ENCODE measurements around the gene IL19. TPM values are rescaled to one million over a fixed set of nuclear protein-coding genes. Genes with fewer than 3 reads are reported as not detected.

IL19 gene
- total RNA-seq, 2 donors from 2014 or later: not detected

DNA sequence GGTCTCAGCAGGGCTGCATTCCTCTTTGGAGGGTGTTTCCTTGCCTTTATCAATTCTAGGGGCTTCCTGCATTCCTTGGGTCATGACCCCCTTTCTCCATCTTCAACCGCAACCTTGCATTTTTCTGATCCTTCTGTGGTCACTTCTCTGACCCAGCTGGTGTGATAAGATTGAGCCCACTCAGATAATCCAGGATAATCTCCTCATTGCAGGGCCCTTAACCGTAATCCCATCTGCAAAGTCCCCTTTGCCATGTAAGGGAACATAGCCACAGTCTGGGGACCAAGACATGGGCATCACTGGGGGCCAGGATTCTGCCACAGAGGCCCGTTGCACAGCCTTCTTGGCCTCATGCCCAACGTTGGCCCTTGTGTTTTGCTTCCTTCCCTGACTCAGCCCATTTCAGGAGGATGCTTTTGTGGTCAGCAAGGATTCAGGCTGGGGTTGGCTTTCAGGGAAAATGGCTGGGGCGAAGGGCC lies 35.0 kb upstream of the IL19 start:
- Mint-ChIP-seq H3K27me3 (no peaks in the 10 kb centered on the region), H3K36me3 (ENCODE audit: low read depth) (peaks cover 72% of the 10 kb centered on the region), H3K4me3 (peak overlapping the region; percentile 56), H3K9me3 (no peaks in the 10 kb centered on the region), H3K27ac (no peak overlapping the region), H3K4me1 (peaks cover 46% of the 10 kb centered on the region)
- no peak for ATAC-seq (replicated peaks)

DNA sequence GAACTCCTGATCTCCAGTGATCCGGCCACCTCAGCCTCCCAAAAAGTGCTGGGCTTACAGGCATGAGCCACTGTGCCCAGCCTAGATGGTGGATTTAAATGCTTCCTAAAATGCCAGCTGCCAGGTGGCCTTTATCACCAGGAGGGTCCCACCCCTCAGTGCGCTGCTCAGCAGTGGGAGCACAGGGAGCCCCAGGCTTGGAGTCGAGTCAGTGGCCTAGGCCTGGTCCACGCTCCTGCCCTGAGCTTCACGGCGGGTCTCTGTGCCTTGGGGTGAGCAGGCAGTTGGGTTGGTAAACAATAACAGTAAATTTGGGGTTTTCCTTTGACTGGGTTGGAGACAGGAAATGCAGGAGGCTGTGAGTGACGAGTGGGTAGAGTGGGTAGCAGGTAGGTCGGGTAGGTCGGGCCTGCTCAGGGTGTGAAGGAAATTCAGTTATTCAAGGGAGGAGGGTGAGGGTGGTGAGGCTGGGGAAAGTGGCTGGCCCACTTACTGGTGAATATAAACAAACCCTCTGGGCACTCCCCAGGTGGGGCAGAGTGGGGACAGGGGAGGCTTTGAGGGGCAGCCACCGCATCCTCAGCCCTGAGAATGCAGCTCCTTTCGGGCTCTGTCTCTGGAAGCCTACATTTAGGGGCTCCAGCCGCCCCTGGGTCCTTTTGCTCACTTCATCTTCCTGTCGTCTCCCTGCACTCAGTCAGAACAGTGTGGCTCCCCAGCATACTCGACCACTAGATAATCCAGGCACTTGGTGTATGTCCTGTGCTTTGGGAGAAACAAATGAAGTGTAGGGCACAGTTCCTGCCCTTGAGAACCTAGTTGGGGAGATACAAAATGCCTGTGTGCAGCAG lies 33.5 kb upstream of the IL19 start:
- ATAC-seq (replicated peaks): peak; percentile 16
- peak overlapping the region; percentile 75 for H3K27ac Mint-ChIP-seq
- peaks cover 58% of the 10 kb centered on the region for H3K4me1 Mint-ChIP-seq
- H3K9me3 Mint-ChIP-seq: no peaks in the 10 kb centered on the region
- no peaks in the 10 kb centered on the region for H3K27me3 Mint-ChIP-seq
- peak overlapping the region; percentile 56 for H3K4me3 Mint-ChIP-seq
- H3K36me3 Mint-ChIP-seq (ENCODE audit: low read depth): peaks cover 58% of the 10 kb centered on the region

DNA sequence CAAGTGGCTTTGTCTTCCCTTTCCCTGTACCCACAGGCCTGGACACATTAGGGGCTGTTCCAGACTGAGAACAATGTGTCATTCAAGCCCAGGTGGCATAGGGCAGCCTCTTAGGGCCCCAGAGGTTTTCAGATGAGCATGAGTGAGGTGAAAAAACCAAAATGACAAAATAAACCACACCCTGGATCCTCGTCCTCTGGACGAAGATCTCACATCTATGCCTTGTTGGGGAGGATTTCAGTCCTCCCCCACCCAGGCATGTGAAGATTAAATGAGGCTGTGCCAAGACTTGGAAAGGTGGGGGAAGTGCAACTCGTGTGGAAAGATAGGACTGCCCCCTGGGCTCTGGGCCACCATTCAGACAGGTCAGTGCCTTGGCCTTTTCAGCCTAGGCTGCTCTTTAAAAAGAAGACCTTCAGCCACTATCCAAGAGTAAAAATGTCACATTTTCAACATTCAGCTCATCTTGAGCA lies 32.8 kb upstream of the IL19 start:
- H3K9me3 Mint-ChIP-seq: no peaks in the 10 kb centered on the region
- peak overlapping the region; percentile 56 for H3K4me3 Mint-ChIP-seq
- peak overlapping the region; percentile 75 for H3K27ac Mint-ChIP-seq
- peak; percentile 71 for ATAC-seq (replicated peaks)
- H3K27me3 Mint-ChIP-seq: no peaks in the 10 kb centered on the region
- H3K4me1 Mint-ChIP-seq: peaks cover 65% of the 10 kb centered on the region
- peaks cover 51% of the 10 kb centered on the region for H3K36me3 Mint-ChIP-seq (ENCODE audit: low read depth)

DNA sequence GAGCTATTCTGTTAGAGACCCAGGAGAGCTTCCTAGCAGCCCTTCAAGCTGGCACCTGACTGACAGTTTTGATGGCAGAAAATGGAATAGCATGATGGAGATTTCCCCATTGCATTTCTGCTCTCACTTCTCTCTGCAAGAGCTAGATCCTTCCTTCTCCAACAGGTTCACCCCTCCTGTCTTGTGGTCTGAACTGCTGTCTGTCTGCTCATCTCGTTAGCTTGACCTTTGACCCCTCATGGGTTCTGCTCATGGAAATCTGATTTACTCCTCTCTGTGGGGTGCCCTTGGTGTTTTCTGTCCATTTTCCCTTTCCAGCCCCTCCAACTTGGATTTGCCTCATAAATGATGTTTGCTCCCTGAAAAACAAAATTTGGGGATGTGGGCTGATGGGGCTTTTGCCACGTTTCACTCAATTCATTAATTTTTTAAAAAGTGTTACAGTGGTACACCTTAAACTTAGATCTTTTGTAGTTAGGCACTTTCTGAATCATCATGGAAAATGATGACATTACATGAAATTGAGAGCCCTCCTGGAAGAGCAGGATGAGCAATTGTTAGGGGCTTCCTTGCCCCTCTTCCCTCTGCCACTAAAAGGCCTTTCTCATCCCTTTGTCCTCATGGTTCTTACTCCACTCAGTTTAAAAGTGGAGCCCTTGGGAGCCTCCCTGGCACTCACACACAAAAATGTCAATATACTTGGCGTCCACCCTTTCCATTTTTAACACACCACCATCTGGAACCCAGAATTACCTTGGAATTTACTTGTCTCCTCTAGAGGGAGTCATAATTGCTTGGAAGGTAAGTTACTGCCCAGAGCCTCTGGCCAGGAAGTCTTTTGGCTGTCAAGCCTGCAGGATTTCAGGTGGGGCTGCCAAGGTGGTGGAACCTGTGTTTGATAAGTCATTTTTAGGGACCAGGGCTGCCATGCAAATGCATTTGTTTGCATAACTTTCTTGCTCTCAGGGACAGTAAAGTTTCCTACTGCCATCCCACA lies 31.9 kb upstream of the IL19 start:
- H3K9me3 Mint-ChIP-seq: no peaks in the 10 kb centered on the region
- ATAC-seq (replicated peaks): no peak
- H3K4me3 Mint-ChIP-seq: peak overlapping the region; percentile 56
- H3K27ac Mint-ChIP-seq: peak overlapping the region; percentile 75
- H3K36me3 Mint-ChIP-seq (ENCODE audit: low read depth): peaks cover 42% of the 10 kb centered on the region
- H3K4me1 Mint-ChIP-seq: peaks cover 71% of the 10 kb centered on the region
- H3K27me3 Mint-ChIP-seq: no peaks in the 10 kb centered on the region

DNA sequence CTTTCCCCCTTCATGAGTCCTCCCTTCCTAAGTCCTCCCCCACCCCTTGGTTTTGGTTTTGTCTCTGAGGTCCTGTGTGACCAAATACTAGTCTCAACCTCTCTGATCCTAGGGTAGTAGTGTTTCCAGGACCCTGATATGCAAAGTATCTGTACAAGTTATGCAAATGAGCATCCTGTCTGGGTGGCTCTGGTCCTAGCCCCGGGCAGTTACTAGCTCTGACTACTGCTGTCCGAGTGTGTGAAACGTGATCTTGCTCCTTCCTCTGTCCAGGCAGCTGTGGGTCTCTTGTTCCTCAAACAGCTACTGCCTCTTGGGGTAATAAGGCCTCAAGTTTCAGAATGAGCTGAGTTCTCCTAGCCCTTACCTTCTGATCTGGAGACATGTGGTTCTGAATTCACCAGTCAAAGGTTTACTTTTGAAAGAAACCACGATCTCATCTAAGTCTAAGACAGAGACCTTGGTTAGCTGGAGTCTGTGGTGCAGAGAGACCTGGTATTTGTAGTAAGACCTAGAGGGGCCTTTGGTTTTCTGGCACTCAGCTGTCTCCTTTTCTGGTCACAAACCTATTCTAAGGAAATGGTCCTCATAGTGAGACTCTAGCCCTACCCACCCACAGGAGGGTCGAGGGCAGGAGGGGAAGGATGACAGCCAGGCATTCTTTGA lies 31.0 kb upstream of the IL19 start:
- H3K27ac Mint-ChIP-seq: peak overlapping the region; percentile 75
- peak overlapping the region; percentile 56 for H3K4me3 Mint-ChIP-seq
- H3K27me3 Mint-ChIP-seq: no peaks in the 10 kb centered on the region
- no peaks in the 10 kb centered on the region for H3K9me3 Mint-ChIP-seq
- H3K36me3 Mint-ChIP-seq (ENCODE audit: low read depth): peaks cover 34% of the 10 kb centered on the region
- peak; percentile 72 for ATAC-seq (replicated peaks)
- H3K4me1 Mint-ChIP-seq: peaks cover 71% of the 10 kb centered on the region

DNA sequence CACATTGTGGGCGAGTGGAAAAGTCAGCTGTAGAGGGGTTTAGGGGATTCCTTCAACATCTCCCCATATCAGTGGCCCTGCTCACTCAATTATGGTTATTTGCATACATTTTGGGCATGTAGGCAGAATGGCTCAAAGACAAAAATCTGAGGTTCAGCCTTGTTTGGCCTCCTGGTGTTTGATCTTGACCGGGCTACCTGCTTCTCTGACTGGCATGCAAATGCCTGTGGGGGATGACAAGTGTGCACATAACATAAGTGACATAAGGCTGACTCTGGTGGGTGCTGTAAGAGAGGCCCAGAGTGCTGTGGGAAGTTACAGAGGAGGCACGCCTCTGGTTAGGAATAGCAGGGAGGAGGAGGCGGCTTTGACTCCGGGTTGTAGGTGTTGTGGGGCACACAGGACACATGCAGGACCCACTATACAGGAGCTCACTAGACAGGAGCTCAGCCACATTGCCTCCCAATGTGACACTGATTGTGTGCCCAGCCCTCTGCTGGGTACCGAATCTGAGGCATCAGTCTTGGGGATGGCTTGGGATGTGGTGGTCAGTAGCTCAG lies 29.4 kb upstream of the IL19 start:
- peaks cover 72% of the 10 kb centered on the region for H3K4me1 Mint-ChIP-seq
- H3K27me3 Mint-ChIP-seq: no peaks in the 10 kb centered on the region
- H3K27ac Mint-ChIP-seq: no peak overlapping the region
- H3K4me3 Mint-ChIP-seq: peak overlapping the region; percentile 1
- H3K36me3 Mint-ChIP-seq (ENCODE audit: low read depth): peaks cover 25% of the 10 kb centered on the region
- no peak for ATAC-seq (replicated peaks)
- no peaks in the 10 kb centered on the region for H3K9me3 Mint-ChIP-seq

DNA sequence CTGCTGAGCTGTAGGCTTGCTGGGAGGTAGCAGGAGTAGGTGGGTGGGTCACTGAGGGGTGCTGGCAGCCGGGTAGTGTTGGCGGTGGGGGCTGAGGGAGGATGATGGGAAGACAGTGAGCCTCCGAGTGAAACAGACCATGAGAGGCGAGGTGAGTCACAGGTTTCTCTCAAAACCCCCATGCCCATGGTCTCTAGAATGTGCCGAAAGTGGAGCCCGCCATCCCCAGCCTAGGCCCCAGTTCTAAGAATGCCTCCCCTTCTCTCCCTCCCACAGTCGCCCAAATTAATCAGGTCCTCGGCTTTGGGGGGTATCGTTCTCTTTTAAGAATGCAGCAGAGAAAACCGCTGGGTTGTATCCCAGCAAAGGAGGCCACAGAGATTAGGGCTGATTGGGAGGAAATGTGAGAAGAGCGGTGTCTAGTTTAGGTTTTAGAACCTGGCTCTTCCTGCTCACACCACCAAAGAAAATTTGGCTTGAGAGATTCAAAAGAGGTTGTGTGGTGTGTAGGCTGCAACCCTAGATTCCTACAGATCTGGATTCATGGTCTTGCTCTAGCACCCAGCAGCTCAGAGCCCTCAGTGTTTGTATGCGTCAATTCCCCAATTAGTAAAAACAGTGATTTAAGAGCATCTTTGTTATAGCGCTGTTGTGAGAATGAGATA lies 27.7 kb upstream of the IL19 start:
- H3K4me3 Mint-ChIP-seq: peak overlapping the region; percentile 37
- H3K27ac Mint-ChIP-seq: peak overlapping the region; percentile 42
- H3K36me3 Mint-ChIP-seq (ENCODE audit: low read depth): peaks cover 14% of the 10 kb centered on the region
- peaks cover 56% of the 10 kb centered on the region for H3K4me1 Mint-ChIP-seq
- H3K9me3 Mint-ChIP-seq: no peaks in the 10 kb centered on the region
- ATAC-seq (replicated peaks): peak; percentile 29
- H3K27me3 Mint-ChIP-seq: no peaks in the 10 kb centered on the region

DNA sequence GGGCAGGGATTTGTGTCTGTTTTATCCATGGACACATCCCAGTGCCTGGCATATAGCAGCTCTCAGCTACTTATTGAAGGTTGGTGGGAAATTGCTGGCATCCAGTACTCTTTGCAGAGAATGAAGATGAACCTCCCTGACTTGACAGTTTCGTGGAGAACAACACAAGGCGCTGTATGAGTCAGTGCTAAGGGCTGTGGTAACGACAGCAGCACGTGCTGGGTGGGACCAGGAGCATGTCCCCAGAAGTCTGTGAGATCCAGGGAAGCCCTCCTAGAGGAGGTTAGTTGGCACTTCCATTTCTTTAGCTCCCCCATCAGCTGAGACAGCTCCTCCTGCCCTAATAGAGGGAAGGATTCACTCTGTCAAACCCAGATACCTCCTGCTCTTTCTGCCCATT lies 25.9 kb upstream of the IL19 start:
- Mint-ChIP-seq H3K4me1 (peaks cover 44% of the 10 kb centered on the region), H3K36me3 (ENCODE audit: low read depth) (peaks cover 3% of the 10 kb centered on the region), H3K27me3 (no peaks in the 10 kb centered on the region), H3K27ac (no peak overlapping the region), H3K4me3 (peak overlapping the region; percentile 20), H3K9me3 (no peaks in the 10 kb centered on the region)
- peak; percentile 38 for ATAC-seq (replicated peaks)

DNA sequence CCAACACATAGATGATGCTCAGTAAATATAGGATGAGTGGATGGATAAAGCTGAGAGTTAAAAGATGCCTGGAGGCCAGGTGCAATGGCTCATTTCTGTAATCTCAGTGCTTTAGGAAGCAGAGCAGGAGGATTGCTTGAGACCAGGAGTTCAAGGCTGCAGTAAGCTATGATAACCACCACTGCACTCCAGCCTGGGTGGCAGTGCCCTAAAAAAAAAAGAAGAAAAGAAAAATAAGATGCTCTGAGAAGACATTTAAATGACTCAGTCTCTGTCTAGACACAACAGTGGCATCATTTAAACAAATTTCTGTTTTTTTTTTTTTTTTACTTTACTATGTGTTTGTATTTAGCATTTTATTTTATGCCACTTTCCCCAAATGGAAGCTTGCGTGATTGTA lies 25.3 kb upstream of the IL19 start:
- no peaks in the 10 kb centered on the region for H3K36me3 Mint-ChIP-seq (ENCODE audit: low read depth)
- H3K27me3 Mint-ChIP-seq: no peaks in the 10 kb centered on the region
- no peak overlapping the region for H3K27ac Mint-ChIP-seq
- peaks cover 40% of the 10 kb centered on the region for H3K4me1 Mint-ChIP-seq
- no peaks in the 10 kb centered on the region for H3K9me3 Mint-ChIP-seq
- H3K4me3 Mint-ChIP-seq: no peak overlapping the region
- ATAC-seq (replicated peaks): no peak

DNA sequence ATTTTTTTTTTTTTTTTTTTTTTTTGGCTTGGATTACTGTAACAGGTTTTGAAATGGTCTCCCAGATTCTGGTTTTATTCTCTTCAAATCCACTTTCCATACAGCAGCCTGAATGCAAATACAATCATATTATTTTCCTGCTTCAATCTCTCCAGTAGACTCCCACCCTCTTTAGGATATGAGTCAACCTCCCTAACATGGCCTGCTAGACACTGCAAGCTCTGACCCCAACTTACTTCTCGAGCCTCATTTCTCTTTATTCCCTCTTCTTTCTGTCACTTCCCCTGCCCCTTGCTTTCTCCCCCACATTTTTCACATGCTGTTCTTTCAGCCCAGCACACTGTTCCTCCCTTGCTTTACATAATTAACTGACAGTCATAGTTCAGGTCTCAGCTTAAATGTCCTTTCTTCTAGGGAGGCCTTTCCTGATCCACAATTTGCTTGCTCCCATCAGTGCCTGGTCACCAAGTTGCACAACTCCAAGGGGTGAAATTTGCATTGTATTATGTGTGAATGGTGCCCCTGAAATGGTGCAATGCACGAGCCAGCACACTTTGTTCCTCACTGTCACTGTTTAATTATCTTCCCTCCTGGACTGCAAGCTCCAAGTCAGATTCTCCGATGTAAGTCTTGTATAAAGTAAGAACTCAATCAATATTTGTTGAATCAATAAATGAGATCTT lies 22.1 kb upstream of the IL19 start:
- no peaks in the 10 kb centered on the region for H3K36me3 Mint-ChIP-seq (ENCODE audit: low read depth)
- no peaks in the 10 kb centered on the region for H3K9me3 Mint-ChIP-seq
- H3K27ac Mint-ChIP-seq: no peak overlapping the region
- H3K27me3 Mint-ChIP-seq: no peaks in the 10 kb centered on the region
- no peak overlapping the region for H3K4me3 Mint-ChIP-seq
- H3K4me1 Mint-ChIP-seq: peaks cover 16% of the 10 kb centered on the region
- ATAC-seq (replicated peaks): no peak

DNA sequence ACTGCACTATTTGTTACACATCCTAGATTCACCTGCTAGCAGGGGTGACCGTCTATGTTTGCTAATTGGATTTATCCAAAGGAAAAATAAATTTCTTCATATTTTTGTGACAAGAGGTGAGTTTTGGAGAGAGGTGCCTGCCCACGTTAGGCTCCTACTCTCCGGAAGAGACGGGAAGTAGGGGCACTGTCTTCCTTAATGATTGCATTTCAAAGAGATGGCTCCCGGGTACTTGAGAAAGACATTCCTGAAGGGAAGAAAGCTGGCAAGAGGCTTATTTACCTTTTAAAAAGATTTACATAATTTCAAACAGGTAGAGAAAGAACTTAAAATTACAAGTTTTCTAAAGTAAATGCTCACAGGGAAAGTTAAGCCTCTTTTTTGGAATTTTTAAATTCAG lies 18.7 kb upstream of the IL19 start:
- no peaks in the 10 kb centered on the region for H3K27me3 Mint-ChIP-seq
- H3K4me3 Mint-ChIP-seq: no peak overlapping the region
- ATAC-seq (replicated peaks): no peak
- H3K36me3 Mint-ChIP-seq (ENCODE audit: low read depth): no peaks in the 10 kb centered on the region
- H3K27ac Mint-ChIP-seq: no peak overlapping the region
- H3K4me1 Mint-ChIP-seq: peaks cover 17% of the 10 kb centered on the region
- H3K9me3 Mint-ChIP-seq: peaks cover 3% of the 10 kb centered on the region

DNA sequence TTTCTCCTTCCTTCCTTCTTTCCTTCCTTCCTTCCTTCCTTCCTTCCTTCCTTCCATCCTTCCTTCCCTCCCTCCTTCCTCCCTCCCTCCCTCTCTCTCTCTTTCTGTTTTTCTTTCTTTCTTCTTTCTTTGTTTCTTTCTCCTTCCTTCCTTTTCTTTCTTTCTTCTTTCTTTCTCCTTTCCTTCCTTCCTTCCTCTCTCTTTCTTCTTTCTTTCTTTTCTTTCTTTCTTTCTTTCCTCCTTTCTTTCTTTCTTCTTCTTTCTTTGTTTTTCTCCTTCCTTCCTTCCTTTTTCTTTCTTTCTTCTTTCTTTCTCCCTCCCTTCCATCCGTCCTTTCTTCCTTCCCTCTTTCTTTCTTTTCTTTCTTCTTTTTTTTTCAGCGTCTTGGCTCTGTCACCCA lies 18.1 kb upstream of the IL19 start:
- H3K36me3 Mint-ChIP-seq (ENCODE audit: low read depth): no peaks in the 10 kb centered on the region
- H3K4me1 Mint-ChIP-seq: peaks cover 17% of the 10 kb centered on the region
- peaks cover 3% of the 10 kb centered on the region for H3K9me3 Mint-ChIP-seq
- no peak overlapping the region for H3K27ac Mint-ChIP-seq
- no peak overlapping the region for H3K4me3 Mint-ChIP-seq
- ATAC-seq (replicated peaks): no peak
- no peaks in the 10 kb centered on the region for H3K27me3 Mint-ChIP-seq

DNA sequence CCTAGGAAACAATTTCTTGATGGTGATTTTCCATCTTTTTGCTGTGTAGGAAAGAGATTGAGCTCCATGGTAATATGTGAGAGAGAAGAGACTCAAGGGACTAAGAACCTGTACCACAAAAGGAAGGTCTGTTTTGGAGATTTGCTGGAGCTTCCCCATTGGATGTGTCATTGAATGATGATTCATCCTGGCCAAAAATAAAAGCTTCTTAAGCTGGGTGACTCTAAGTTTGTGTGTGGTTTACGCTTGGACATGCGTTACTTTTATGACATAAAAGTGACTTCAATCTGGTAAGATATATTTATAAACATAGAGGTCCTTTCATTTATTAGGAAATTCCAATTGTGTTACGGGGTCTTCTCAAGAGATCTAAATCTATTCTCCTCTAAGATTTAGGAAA lies 17.4 kb upstream of the IL19 start:
- no peaks in the 10 kb centered on the region for H3K36me3 Mint-ChIP-seq (ENCODE audit: low read depth)
- peaks cover 3% of the 10 kb centered on the region for H3K9me3 Mint-ChIP-seq
- H3K4me3 Mint-ChIP-seq: no peak overlapping the region
- no peak for ATAC-seq (replicated peaks)
- no peak overlapping the region for H3K27ac Mint-ChIP-seq
- H3K4me1 Mint-ChIP-seq: peaks cover 17% of the 10 kb centered on the region
- no peaks in the 10 kb centered on the region for H3K27me3 Mint-ChIP-seq

All from activated T-helper 17 cell treated with anti-CD3 and anti-CD28 coated beads, Interleukin-2, amount 50 U/mL, for 72 hours (primary cell).